H9 (cell line): Measurements from ENCODE around the gene MT4. TPM values are rescaled to one million over a fixed set of nuclear protein-coding genes. Genes with fewer than 3 reads are reported as not detected.

Experiments
- DNase-seq: peaks from one replicate; pipeline ENCODE4 v3.0.0-alpha.2; 2017
- H2AFZ ChIP-seq: one replicate; pipeline ENCODE4 v1.6.1; 2013; ENCODE audit warnings: mild to moderate bottlenecking, low read length, control low read depth, moderate library complexity
- H2AK5ac ChIP-seq: 2 replicates; pipeline ENCODE4 v1.6.1; 2013; ENCODE audit warnings: low read length, control low read depth, mixed read lengths; ENCODE audit not compliant: insufficient read length
- H2BK120ac ChIP-seq: one replicate; pipeline ENCODE4 v1.6.1; 2013; ENCODE audit warnings: low read depth, mild to moderate bottlenecking, low read length, control low read depth, inconsistent platforms; ENCODE audit not compliant: poor library complexity, severe bottlenecking
- H2BK12ac ChIP-seq: 2 replicates; pipeline ENCODE4 v1.6.1; 2013; ENCODE audit warnings: low read length, control low read depth, mixed read lengths, low read depth; ENCODE audit not compliant: insufficient read length
- H2BK15ac ChIP-seq: 2 replicates; pipeline ENCODE4 v1.6.1; 2013; ENCODE audit warnings: low read depth, low read length, control low read depth
- H2BK20ac ChIP-seq: one replicate; pipeline ENCODE4 v1.6.1; 2013; ENCODE audit warnings: low read depth, mild to moderate bottlenecking, low read length, control low read depth, inconsistent platforms; ENCODE audit not compliant: poor library complexity, severe bottlenecking
- H2BK5ac ChIP-seq: 2 replicates; pipeline ENCODE4 v1.6.1; 2013; ENCODE audit warnings: low read length, control low read depth, mixed read lengths; ENCODE audit not compliant: insufficient read length
- H3K14ac ChIP-seq: 2 replicates; pipeline ENCODE4 v1.6.1; 2013; ENCODE audit warnings: low read length, control low read depth; ENCODE audit not compliant: insufficient read depth
- H3K18ac ChIP-seq: 2 replicates; pipeline ENCODE4 v1.6.1; 2013; ENCODE audit warnings: low read depth, mild to moderate bottlenecking, mixed read lengths, low read length, control low read depth; ENCODE audit not compliant: insufficient read length
- H3K23ac ChIP-seq: 2 replicates; pipeline ENCODE4 v1.6.1; 2013; ENCODE audit warnings: low read length, control low read depth, mixed read lengths, low read depth; ENCODE audit not compliant: insufficient read length
- H3K23me2 ChIP-seq: 2 replicates; pipeline ENCODE4 v1.6.1; 2013; ENCODE audit warnings: low read depth, mild to moderate bottlenecking, mixed read lengths, low read length, control low read depth; ENCODE audit not compliant: insufficient read length, poor library complexity, severe bottlenecking
- H3K27ac ChIP-seq: 2 replicates; pipeline ENCODE4 v1.5.1; 2013; ENCODE audit warnings: low read length, control low read depth, mixed read lengths, low read depth; ENCODE audit not compliant: insufficient read length
- H3K27me3 ChIP-seq: 2 replicates; pipeline ENCODE4 v1.6.1; 2013; ENCODE audit warnings: low read length, control low read depth, inconsistent platforms; ENCODE audit not compliant: insufficient read depth
- H3K4ac ChIP-seq: 2 replicates; pipeline ENCODE4 v1.6.1; 2013; ENCODE audit warnings: low read depth, mild to moderate bottlenecking, control low read depth, inconsistent platforms, low read length, moderate library complexity
- H3K4me1 ChIP-seq: 2 replicates; pipeline ENCODE4 v1.6.1; 2013; ENCODE audit warnings: low read length, control low read depth, inconsistent platforms; ENCODE audit not compliant: insufficient read depth
- H3K4me2 ChIP-seq: 2 replicates; pipeline ENCODE4 v1.6.1; 2013; ENCODE audit warnings: low read length, control low read depth, mixed read lengths; ENCODE audit not compliant: insufficient read length, insufficient read depth
- H3K56ac ChIP-seq: 2 replicates; pipeline ENCODE4 v1.6.1; 2013; ENCODE audit warnings: low read depth, mild to moderate bottlenecking, mixed read lengths, low read length, control low read depth; ENCODE audit not compliant: insufficient read length
- H3K79me1 ChIP-seq: 2 replicates; pipeline ENCODE4 v1.6.1; 2013; ENCODE audit warnings: low read depth, mild to moderate bottlenecking, moderate library complexity, low read length, control low read depth, inconsistent platforms; ENCODE audit not compliant: insufficient read depth, poor library complexity, severe bottlenecking
- H3K79me2 ChIP-seq: 2 replicates; pipeline ENCODE4 v1.6.1; 2013; ENCODE audit warnings: low read length, control low read depth, inconsistent platforms; ENCODE audit not compliant: insufficient read depth
- H3K9ac ChIP-seq: 2 replicates; pipeline ENCODE4 v1.6.1; 2013; ENCODE audit warnings: low read length, control low read depth, mixed read lengths; ENCODE audit not compliant: insufficient read length; ENCODE audit errors: extremely low read depth
- H3K9me3 ChIP-seq: one replicate; pipeline ENCODE4 v1.6.1; 2013; ENCODE audit warnings: low read depth, low read length, inconsistent platforms; ENCODE audit not compliant: control insufficient read depth
- H3T11ph ChIP-seq: one replicate; pipeline ENCODE4 v1.6.1; 2013; ENCODE audit warnings: mild to moderate bottlenecking, low read length, control low read depth, inconsistent platforms
- H4K20me1 ChIP-seq: one replicate; pipeline ENCODE4 v1.6.1; 2013; ENCODE audit not compliant: control insufficient read depth, insufficient read length, insufficient read depth
- H4K5ac ChIP-seq: 2 replicates; pipeline ENCODE4 v1.6.1; 2013; ENCODE audit warnings: low read depth, mild to moderate bottlenecking, mixed read lengths, low read length, control low read depth; ENCODE audit not compliant: insufficient read length
- H4K8ac ChIP-seq: replicated peaks from 2 replicates; pipeline ENCODE4 v1.6.1; 2013; ENCODE audit warnings: low read length, control low read depth, mixed read lengths, low read depth; ENCODE audit not compliant: insufficient read length
- H4K91ac ChIP-seq: 2 replicates; pipeline ENCODE4 v1.6.1; 2013; ENCODE audit warnings: low read depth, mild to moderate bottlenecking, moderate library complexity, mixed read lengths, low read length, control low read depth; ENCODE audit not compliant: insufficient read length
- H3K27ac Mint-ChIP-seq, 3 experiments: 2 replicates in 2 of 3; 3 replicates in 1 of 3; pipeline ENCODE4 v1.8.0; 2020 to 2021; ENCODE audit warnings: mixed read lengths in 3 of 3, mild to moderate bottlenecking in 1 of 3, moderate library complexity in 1 of 3
- H3K27me3 Mint-ChIP-seq: 2 replicates; pipeline ENCODE4 v1.8.0; 2021; ENCODE audit warnings: low read depth, mild to moderate bottlenecking, moderate library complexity, mixed read lengths
- H3K36me3 Mint-ChIP-seq, 3 experiments: 2 replicates in 2 of 3; 3 replicates in 1 of 3; pipeline ENCODE4 v1.8.0; 2020 to 2021; ENCODE audit warnings: low read depth in 3 of 3, mixed read lengths in 3 of 3; ENCODE audit not compliant: insufficient read depth in 1 of 3
- H3K4me1 Mint-ChIP-seq, 2 experiments: 2 replicates each; pipeline ENCODE4 v1.8.0; 2020; ENCODE audit warnings: mixed read lengths in 2 of 2
- H3K4me3 Mint-ChIP-seq, 2 experiments: 2 replicates in 1 of 2; 3 replicates in 1 of 2; pipeline ENCODE4 v1.8.0; 2020 to 2021; ENCODE audit warnings: mild to moderate bottlenecking in 2 of 2, mixed read lengths in 2 of 2, moderate library complexity in 1 of 2
- H3K9me3 Mint-ChIP-seq, 2 experiments: 2 replicates in 1 of 2; 3 replicates in 1 of 2; pipeline ENCODE4 v1.8.0; 2020; ENCODE audit warnings: mild to moderate bottlenecking in 2 of 2, mixed read lengths in 2 of 2, moderate library complexity in 1 of 2
- whole genome bisulfite sequencing: extraction: QIAGEN DNeasy Blood & Tissue Kit; methylation state at CpG from one replicate; pipeline ENCODE4 v1.1.7; 2013; ENCODE audit warnings: missing lambda C conversion rate, low lambda C conversion rate, mixed read lengths; ENCODE audit not compliant: insufficient read length; ENCODE audit errors: extremely low coverage; 5-methylcytosine and 5-hydroxymethylcytosine counted together
- total RNA-seq: library from RNA; stranded (reverse); gene quantifications from 2 replicates; pipeline ENCODE4 v1.2.1, GENCODE V29; 2021
- TF ChIP-seq, protein P1 (sequence below): fragments of 200-600 bp; sonication (generic); conservative IDR thresholded peaks from 3 replicates; pipeline ENCODE4 v1.8.0; 2021; ENCODE audit warnings: antibody characterized with exemption, mild to moderate bottlenecking

Gene MT4
- total RNA-seq, 1 experiment from 2014 or later, result not detected

DNA sequence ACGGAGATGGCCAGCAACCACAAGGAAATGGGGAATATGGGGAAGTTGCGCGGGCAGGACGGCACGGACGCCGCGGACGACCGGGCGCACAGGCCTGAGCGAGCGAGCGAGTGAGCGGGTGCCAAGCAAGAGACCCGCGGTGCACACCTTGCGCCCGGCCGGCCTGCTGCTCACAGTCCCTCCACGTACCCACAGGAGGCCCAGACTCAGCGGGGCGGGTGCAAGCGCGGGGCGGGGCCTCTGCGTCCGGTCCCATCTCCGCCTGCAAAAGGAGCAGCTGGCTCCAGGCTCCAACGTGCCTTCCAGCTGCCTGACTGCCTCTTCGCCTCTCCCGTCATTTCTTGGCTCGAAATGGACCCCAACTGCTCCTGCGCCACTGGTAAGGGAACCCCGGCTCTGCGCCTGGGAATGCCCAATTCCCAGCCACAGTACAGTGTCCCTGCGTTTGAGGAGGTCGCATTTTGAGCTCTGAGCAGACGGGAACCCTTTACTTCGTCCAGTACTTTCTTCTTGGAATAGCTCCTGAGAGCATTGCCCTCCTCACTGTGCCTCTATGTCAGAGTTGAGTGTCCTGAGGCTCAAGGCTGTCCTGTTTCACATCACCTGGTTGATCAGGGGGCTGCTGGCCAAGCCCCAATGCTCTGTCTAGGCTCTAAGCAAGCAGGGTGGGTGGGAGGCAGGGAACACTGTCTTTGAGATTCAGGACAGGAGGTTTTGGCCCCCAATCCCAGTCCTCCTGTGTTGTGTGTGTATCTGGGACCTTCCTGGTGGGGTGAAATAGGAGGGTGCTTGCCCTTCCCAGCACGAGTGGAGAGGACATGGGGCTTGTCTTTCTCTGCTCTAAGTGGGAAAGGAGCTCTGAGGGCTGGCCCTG is 52.6 kb downstream of the MT4 start:
- Histone ChIP-seq H4K91ac (no peak overlapping the region), H3K27me3 (peaks cover 44% of the 10 kb centered on the region; the same call in 1 of the 2 replicates), H4K5ac (no peak overlapping the region), H3K9me3 (no peaks in the 10 kb centered on the region), H3K4me2 (peak overlapping the region; percentile 60), H2AK5ac (no peak overlapping the region), H3K79me1 (no peaks in the 10 kb centered on the region), H2BK12ac (no peak overlapping the region), H4K20me1 (no peaks in the 10 kb centered on the region), H3K14ac (no peak overlapping the region), H2AFZ (no peak overlapping the region), H2BK5ac (no peak overlapping the region), H4K8ac (no peak overlapping the region), H3K27ac (no peak overlapping the region), H3K18ac (no peak overlapping the region), H3T11ph (no peak overlapping the region), H2BK20ac (no peak overlapping the region), H2BK15ac (no peak overlapping the region), H3K79me2 (no peaks in the 10 kb centered on the region), H3K4ac (no peak overlapping the region), H2BK120ac (no peak overlapping the region), H3K23me2 (peaks cover 8% of the 10 kb centered on the region), H3K4me1 (no peaks in the 10 kb centered on the region; the same call in 1 of the 2 replicates), H3K56ac (no peak overlapping the region), H3K9ac (no peak overlapping the region), H3K23ac (no peak overlapping the region)
- Mint-ChIP-seq H3K36me3 (peaks cover 0 to 2% (median 0%) of the 10 kb centered on the region in 3 experiments; a peak in 3 of 7 replicates), H3K27me3 (peaks cover 82% of the 10 kb centered on the region), H3K4me1 (peaks cover 40 to 54% of the 10 kb centered on the region in 2 experiments), H3K9me3 (peaks cover 0 to 5% of the 10 kb centered on the region in 2 experiments; a peak in 1 of 5 replicates), H3K4me3 (peak overlapping the region; percentile 72 to 89), H3K27ac (no peak overlapping the region)
- WGBS, result no CpG with 5 or more reads among the region's 41 CpGs
- TF ChIP-seq, protein P1, sequence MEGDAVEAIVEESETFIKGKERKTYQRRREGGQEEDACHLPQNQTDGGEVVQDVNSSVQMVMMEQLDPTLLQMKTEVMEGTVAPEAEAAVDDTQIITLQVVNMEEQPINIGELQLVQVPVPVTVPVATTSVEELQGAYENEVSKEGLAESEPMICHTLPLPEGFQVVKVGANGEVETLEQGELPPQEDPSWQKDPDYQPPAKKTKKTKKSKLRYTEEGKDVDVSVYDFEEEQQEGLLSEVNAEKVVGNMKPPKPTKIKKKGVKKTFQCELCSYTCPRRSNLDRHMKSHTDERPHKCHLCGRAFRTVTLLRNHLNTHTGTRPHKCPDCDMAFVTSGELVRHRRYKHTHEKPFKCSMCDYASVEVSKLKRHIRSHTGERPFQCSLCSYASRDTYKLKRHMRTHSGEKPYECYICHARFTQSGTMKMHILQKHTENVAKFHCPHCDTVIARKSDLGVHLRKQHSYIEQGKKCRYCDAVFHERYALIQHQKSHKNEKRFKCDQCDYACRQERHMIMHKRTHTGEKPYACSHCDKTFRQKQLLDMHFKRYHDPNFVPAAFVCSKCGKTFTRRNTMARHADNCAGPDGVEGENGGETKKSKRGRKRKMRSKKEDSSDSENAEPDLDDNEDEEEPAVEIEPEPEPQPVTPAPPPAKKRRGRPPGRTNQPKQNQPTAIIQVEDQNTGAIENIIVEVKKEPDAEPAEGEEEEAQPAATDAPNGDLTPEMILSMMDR, result no peak
- DNase-seq, result peak; percentile 76
